Esophagus squamous epithelium (tissue), 4 donors: Measurements from ENCODE around the gene RTP5.

Experiments
- CTCF ChIP-seq, 6 experiments: fragments of 450-650 bp in 4 of 6; fragments of 200-600 bp in 2 of 6; sonication (generic) in 2 of 6; IDR thresholded peaks; one replicate each; pipeline ENCODE4 v1.5.1; 2016 to 2019; ENCODE audit warnings: antibody characterized with exemption in 6 of 6, mild to moderate bottlenecking in 4 of 6, moderate library complexity in 4 of 6
- POLR2A ChIP-seq, 4 donors: fragments of 450-650 bp; IDR thresholded peaks; one replicate each; pipeline ENCODE4 v1.6.1; 2017; ENCODE audit warnings: antibody characterized with exemption in 4 of 4, mild to moderate bottlenecking in 4 of 4, moderate library complexity in 3 of 4

DNA sequence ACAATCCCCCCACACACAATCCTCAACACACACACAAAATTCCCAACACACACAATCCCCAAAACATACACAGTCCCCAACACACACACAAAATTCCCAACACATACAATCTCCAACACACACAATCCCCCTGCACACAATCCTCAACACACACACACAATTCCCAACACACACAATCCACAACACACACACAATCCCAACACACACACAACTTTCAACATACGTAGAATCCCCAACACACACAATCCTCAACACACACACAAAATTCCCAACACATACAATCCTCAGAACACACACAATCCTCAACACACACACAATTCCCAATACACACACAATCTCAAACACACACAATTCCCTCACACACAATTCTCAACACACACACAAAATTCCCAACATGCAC is 8.3 kb upstream of the RTP5 start:
- TF ChIP-seq POLR2A (IDR thresholded peaks at IDR 0.05) = no peak
- TF ChIP-seq CTCF (IDR thresholded peaks at IDR 0.05) = no peak
